HG02610 (cell line): ENCODE data around the gene DCAF15.
"Not testable (repeated sequence)": the region's sequence is repeated elsewhere in the genome, so short reads cannot be mapped to it uniquely, and the experiment has no call there.

ENCODE experiments used
- ATAC-seq: cut with Tn5 transposase; IDR thresholded peaks from one replicate; pipeline ENCODE4 v1.9.1; 2021; ENCODE audit warnings: mild to moderate bottlenecking, moderate library complexity; ENCODE audit not compliant: unreplicated experiment

DCAF15 gene

GRCh38 chr19:13959141-13959961 lies 7.0 kb downstream of the DCAF15 start:
- ATAC-seq = no peak

- ATAC-seq = no peak
Measured at GRCh38 chr19:13959962-13960862, 7.9 kb downstream of the DCAF15 start.

GRCh38 chr19:13960863-13961784 lies 8.8 kb downstream of the DCAF15 start:
- ATAC-seq = no peak

GRCh38 chr19:13961826-13962698 lies 9.8 kb downstream of the DCAF15 start:
- ATAC-seq = no peak

- ATAC-seq = no peak
Measured at GRCh38 chr19:13962699-13963602, 10.6 kb downstream of the DCAF15 start.

- ATAC-seq = no peak
Measured at GRCh38 chr19:13963603-13964105, 11.3 kb downstream of the DCAF15 start.

GRCh38 chr19:13964776-13965175 lies 12.5 kb downstream of the DCAF15 start:
- no peak for ATAC-seq

- ATAC-seq = no peak
Measured at GRCh38 chr19:13965377-13965896, 13.1 kb downstream of the DCAF15 start.

GRCh38 chr19:13965926-13966683 lies 13.8 kb downstream of the DCAF15 start:
- ATAC-seq = no peak

GRCh38 chr19:13966684-13967128 lies 14.4 kb downstream of the DCAF15 start:
- ATAC-seq = no peak

- not testable (repeated sequence) for ATAC-seq
Measured at GRCh38 chr19:13967206-13967605, 14.9 kb downstream of the DCAF15 start.

- ATAC-seq = no peak
Measured at GRCh38 chr19:13968383-13968935, 16.1 kb downstream of the DCAF15 start.

- no peak for ATAC-seq
Measured at GRCh38 chr19:13968999-13969398, 16.7 kb downstream of the DCAF15 start.

- no peak for ATAC-seq
Measured at GRCh38 chr19:13969897-13970296, 17.6 kb downstream of the DCAF15 start.

- ATAC-seq = not testable (repeated sequence)
Measured at GRCh38 chr19:13971868-13972267, 19.6 kb downstream of the DCAF15 start.

GRCh38 chr19:13972368-13973155 lies 20.3 kb downstream of the DCAF15 start:
- ATAC-seq = no peak
